HepG2 (cell line): ENCODE results near the gene SLC2A4. TPM values are rescaled to one million over a fixed set of nuclear protein-coding genes. Genes with fewer than 3 reads are reported as not detected.

Experiments
- AGO1 ChIP-seq: fragments of 200-400 bp; formaldehyde crosslinking; IDR thresholded peaks from 2 replicates; pipeline ENCODE4 v1.6.1; 2017; ENCODE audit warnings: mild to moderate bottlenecking, low read depth, low read length, moderate library complexity; ENCODE audit not compliant: poor library complexity, severe bottlenecking
- ARID3A ChIP-seq: IDR thresholded peaks from 2 replicates; pipeline ENCODE4 v1.6.1; 2012; ENCODE audit warnings: low read depth, low read length, improper control_type of control experiment
- ATF5 ChIP-seq: sonication (generic); formaldehyde crosslinking; IDR thresholded peaks from 2 replicates; pipeline ENCODE4 v1.4.0; 2020; ENCODE audit warnings: mild to moderate bottlenecking, low read depth, missing genetic modification reagents
- CBX5 ChIP-seq: sonication (generic); formaldehyde crosslinking; IDR thresholded peaks from 2 replicates; pipeline ENCODE4 v1.4.0; 2020; ENCODE audit warnings: missing genetic modification reagents, borderline replicate concordance
- CC2D1A ChIP-seq: sonication (generic); formaldehyde crosslinking; IDR thresholded peaks from 2 replicates; pipeline ENCODE4 v1.8.1; 2023; ENCODE audit warnings: mild to moderate bottlenecking, missing genetic modification reagents
- CCDC6 ChIP-seq: sonication (generic); formaldehyde crosslinking; IDR thresholded peaks from 2 replicates; pipeline ENCODE4 v1.8.1; 2022; ENCODE audit warnings: mild to moderate bottlenecking, missing genetic modification reagents, moderate library complexity
- E2F5 ChIP-seq: sonication (generic); formaldehyde crosslinking; conservative IDR thresholded peaks from 2 replicates; pipeline ENCODE4 v1.4.0; 2020; ENCODE audit warnings: missing genetic modification reagents
- HMGA1 ChIP-seq: sonication (generic); formaldehyde crosslinking; conservative IDR thresholded peaks from 2 replicates; pipeline ENCODE4 v1.4.0; 2020; ENCODE audit warnings: missing genetic modification reagents
- HNRNPK ChIP-seq: fragments of 200-400 bp; formaldehyde crosslinking; IDR thresholded peaks from 2 replicates; pipeline ENCODE4 v1.6.1; 2018; ENCODE audit warnings: low read length, low read depth, moderate library complexity, mild to moderate bottlenecking; ENCODE audit not compliant: poor library complexity, severe bottlenecking
- JUN ChIP-seq: sonication (generic); formaldehyde crosslinking; IDR thresholded peaks from 2 replicates; pipeline ENCODE4 v1.4.0; 2020; ENCODE audit warnings: mild to moderate bottlenecking, missing genetic modification reagents
- MXD3 ChIP-seq: IDR thresholded peaks from 2 replicates; pipeline ENCODE4 v1.6.1; 2016; ENCODE audit warnings: mild to moderate bottlenecking, missing biosample characterization, missing genetic modification reagents
- NKX3-1 ChIP-seq: sonication (generic); formaldehyde crosslinking; IDR thresholded peaks from 2 replicates; pipeline ENCODE4 v1.5.0; 2020; ENCODE audit warnings: missing genetic modification reagents
- PREB ChIP-seq: sonication (generic); formaldehyde crosslinking; IDR thresholded peaks from 2 replicates; pipeline ENCODE4 v1.4.0; 2020; ENCODE audit warnings: missing genetic modification reagents
- REXO4 ChIP-seq: sonication (generic); formaldehyde crosslinking; IDR thresholded peaks from 2 replicates; pipeline ENCODE4 v1.8.0; 2022; ENCODE audit warnings: missing genetic modification reagents, mild to moderate bottlenecking, borderline replicate concordance
- SMAD9 ChIP-seq: sonication (generic); formaldehyde crosslinking; IDR thresholded peaks from 2 replicates; pipeline ENCODE4 v1.5.1; 2020; ENCODE audit warnings: mild to moderate bottlenecking, missing genetic modification reagents
- TGIF2 ChIP-seq: IDR thresholded peaks from 2 replicates; pipeline ENCODE4 v1.6.1; 2016; ENCODE audit warnings: control low read depth, missing compliant biosample characterization
- TOPORS ChIP-seq: sonication (generic); formaldehyde crosslinking; IDR thresholded peaks from 2 replicates; pipeline ENCODE4 v1.8.0; 2023; ENCODE audit warnings: mild to moderate bottlenecking, missing genetic modification reagents
- YY1 ChIP-seq: IDR thresholded peaks from 2 replicates; pipeline ENCODE4 v1.6.1; 2011; ENCODE audit warnings: low read length, low read depth, moderate library complexity, mild to moderate bottlenecking; ENCODE audit not compliant: insufficient read depth, insufficient replicate concordance
- ZMYM3 ChIP-seq: sonication (generic); formaldehyde crosslinking; IDR thresholded peaks from 2 replicates; pipeline ENCODE4 v1.5.1; 2020; ENCODE audit warnings: mild to moderate bottlenecking, missing genetic modification reagents
- ZNF124 ChIP-seq: sonication (generic); formaldehyde crosslinking; IDR thresholded peaks from 2 replicates; pipeline ENCODE4 v1.4.0; 2020; ENCODE audit warnings: missing genetic modification reagents
- ZNF30 ChIP-seq: sonication (generic); formaldehyde crosslinking; IDR thresholded peaks from 2 replicates; pipeline ENCODE4 v1.5.0; 2020; ENCODE audit warnings: mild to moderate bottlenecking, missing genetic modification reagents
- ZNF441 ChIP-seq: sonication (generic); formaldehyde crosslinking; IDR thresholded peaks from 2 replicates; pipeline ENCODE4 v1.7.0; 2021; ENCODE audit warnings: missing genetic modification reagents, borderline replicate concordance
- ZNF761 ChIP-seq: sonication (generic); formaldehyde crosslinking; conservative IDR thresholded peaks from 2 replicates; pipeline ENCODE4 v1.4.0; 2020; ENCODE audit warnings: mild to moderate bottlenecking, missing genetic modification reagents
- ZNF777 ChIP-seq: sonication (generic); formaldehyde crosslinking; IDR thresholded peaks from 2 replicates; pipeline ENCODE4 v1.4.0; 2020; ENCODE audit warnings: missing genetic modification reagents
- ZNF878 ChIP-seq: sonication (generic); formaldehyde crosslinking; IDR thresholded peaks from 2 replicates; pipeline ENCODE4 v1.8.1; 2023; ENCODE audit warnings: mild to moderate bottlenecking, missing genetic modification reagents, moderate library complexity
- ZSCAN29 ChIP-seq: sonication (generic); formaldehyde crosslinking; conservative IDR thresholded peaks from 2 replicates; pipeline ENCODE4 v1.4.0; 2020; ENCODE audit warnings: mild to moderate bottlenecking, missing genetic modification reagents
- polyA plus RNA-seq, 8 experiments: library from polyadenylated mRNA; depleted of rRNA in 3 of 8; stranded (reverse) in 7 of 8; unstranded in 1 of 8; fragments of >200 nt; fragmentation: Illumina TruSeq in 4 of 8; extraction: Trizol in 4 of 8; gene quantifications; 2 replicates each; pipeline versions ENCODE4 v1.2.1 to v1.2.3, GENCODE V29; 2011 to 2016; ENCODE audit warnings: low read depth in 4 of 8, missing spikeins in 1 of 8, mixed read lengths in 1 of 8; ENCODE audit not compliant: insufficient read depth in 1 of 8
- total RNA-seq, 5 experiments: library from RNA; depleted of rRNA; stranded (reverse); fragments of >200 nt; fragmentation: Illumina TruSeq; extraction: Trizol; gene quantifications; 2 replicates each; pipeline ENCODE4 v1.2.3, GENCODE V29; 2016; ENCODE audit warnings: low read depth in 1 of 5

The SLC2A4 gene
- total and polyA plus RNA-seq, 2 of the 13 experiments (the other 11 are each of a cell fraction or from before 2014, with no cell fraction given): 4.9 to 5.8 TPM

GRCh38 chr17:7252176-7253043, 29.1 kb upstream of the SLC2A4 start, which contains the start of gene ELP5 (continued):
- no peak for TF ChIP-seq TOPORS (CRISPR knock-in tag)
- TF ChIP-seq REXO4 (CRISPR knock-in tag): no peak
- no peak for TF ChIP-seq HMGA1 (CRISPR knock-in tag)
- no peak for TF ChIP-seq YY1
- no peak for TF ChIP-seq PREB (CRISPR knock-in tag)
- TF ChIP-seq CBX5 (CRISPR knock-in tag): peak; percentile 82; the same call in 1 of the 2 replicates
- TF ChIP-seq CCDC6 (CRISPR knock-in tag): peak; percentile 72
- TF ChIP-seq HNRNPK: peak; percentile 46
- peak; percentile 31; the same call in 1 of the 2 replicates for TF ChIP-seq ATF5
- TF ChIP-seq ZNF124 (CRISPR knock-in tag): no peak
- no peak for TF ChIP-seq ZNF30 (CRISPR knock-in tag)
- no peak; the same call in 1 of the 2 replicates for TF ChIP-seq E2F5 (CRISPR knock-in tag)
- no peak for TF ChIP-seq CC2D1A (CRISPR knock-in tag)
- peak; percentile 68 for TF ChIP-seq ZNF761 (CRISPR knock-in tag)
- TF ChIP-seq SMAD9 (CRISPR knock-in tag): no peak
- TF ChIP-seq ZSCAN29 (CRISPR knock-in tag): 0 out of 2 replicates have a peak, but pooled peaks have one; percentile 53
- peak; percentile 48 for TF ChIP-seq MXD3 (CRISPR knock-in tag)
- no peak; the same call in 1 of the 2 replicates for TF ChIP-seq ZNF441 (CRISPR knock-in tag)
- no peak for TF ChIP-seq TGIF2 (CRISPR knock-in tag)
- 0 out of 2 replicates have a peak, but pooled peaks have one; percentile 42 for TF ChIP-seq JUN
- TF ChIP-seq ZNF777 (CRISPR knock-in tag): peak; percentile 69
- peak; percentile 74 for TF ChIP-seq ZMYM3 (CRISPR knock-in tag)
- TF ChIP-seq ZNF878 (CRISPR knock-in tag): no peak
- peak; percentile 16; the same call in 1 of the 2 replicates for TF ChIP-seq ARID3A
- peak; percentile 42 for TF ChIP-seq AGO1
- peak; percentile 16; the same call in 1 of the 2 replicates for TF ChIP-seq NKX3-1 (CRISPR knock-in tag)
